Retinal pigment epithelial cell (primary cell): ENCODE measurements around the gene OSBPL5.

Source experiments
- DNase-seq: peaks from one replicate; pipeline ENCODE4 v3.0.0-alpha.2; 2010; ENCODE audit warnings: low read depth
- H3K4me3 ChIP-seq: 2 replicates; pipeline ENCODE4 v1.5.1; 2011; ENCODE audit warnings: mild to moderate bottlenecking, low read length, control low read depth, moderate library complexity
- CTCF ChIP-seq: conservative IDR thresholded peaks from 2 replicates; pipeline ENCODE4 v1.5.1; 2011; ENCODE audit warnings: low read depth, low read length, control low read depth, inconsistent platforms

Gene OSBPL5

GRCh38 chr11:3186166-3186953 lies 21.2 kb upstream of the OSBPL5 start:
- no peak overlapping the region for H3K4me3 ChIP-seq
- no peak for DNase-seq
- no peak for TF ChIP-seq CTCF

GRCh38 chr11:3184732-3185347 lies 19.7 kb upstream of the OSBPL5 start:
- no peak for TF ChIP-seq CTCF
- no peak overlapping the region for H3K4me3 ChIP-seq
- DNase-seq: no peak

- TF ChIP-seq CTCF: no peak
- no peak for DNase-seq
- H3K4me3 ChIP-seq: no peak overlapping the region
Observed at GRCh38 chr11:3183523-3183922, 18.4 kb upstream of the OSBPL5 start.

- H3K4me3 ChIP-seq: no peak overlapping the region
- DNase-seq: no peak
- no peak for TF ChIP-seq CTCF
Observed at GRCh38 chr11:3182462-3182852, 17.3 kb upstream of the OSBPL5 start.

- DNase-seq: no peak
- no peak for TF ChIP-seq CTCF
- H3K4me3 ChIP-seq: no peak overlapping the region
Observed at GRCh38 chr11:3181725-3182461, 16.8 kb upstream of the OSBPL5 start.

- no peak overlapping the region for H3K4me3 ChIP-seq
- no peak for DNase-seq
- no peak for TF ChIP-seq CTCF
Observed at GRCh38 chr11:3180869-3181268, 15.8 kb upstream of the OSBPL5 start.
